COLO668 (cell line): ENCODE results near the gene SLC15A4.

Source experiments
- DNase-seq: peaks from one replicate; lab custom pipeline; 2025; ENCODE audit not compliant: unreplicated experiment; lab: John Stamatoyannopoulos, UW

Gene SLC15A4

GRCh38 chr12:128795530-128796361 lies 28.0 kb downstream of the SLC15A4 start:
- DNase-seq = no peak

- DNase-seq = no peak
Observed at GRCh38 chr12:128794661-128795529, 28.9 kb downstream of the SLC15A4 start.

GRCh38 chr12:128793701-128794100 lies 30.1 kb downstream of the SLC15A4 start:
- no peak for DNase-seq

DNA sequence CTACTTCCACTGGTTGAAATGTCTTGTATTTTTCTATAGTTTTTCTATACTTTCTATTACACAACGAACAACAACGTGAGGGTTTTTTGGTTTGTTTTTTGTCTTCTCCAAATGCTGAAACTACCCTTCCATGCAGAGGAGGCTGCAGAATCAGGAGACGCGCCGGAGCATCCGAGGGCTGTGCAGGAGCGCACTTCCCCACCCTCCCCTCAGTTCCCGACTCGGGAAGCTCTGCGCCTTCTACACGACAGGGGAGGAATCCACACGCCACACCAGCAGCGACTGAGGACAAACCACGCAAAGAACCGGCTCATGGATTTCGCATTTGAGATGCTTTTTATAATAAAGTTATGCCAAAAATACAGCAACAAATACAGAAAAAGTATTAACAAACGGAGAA lies 30.9 kb downstream of the SLC15A4 start:
- no peak for DNase-seq

GRCh38 chr12:128792398-128792797 lies 31.4 kb downstream of the SLC15A4 start:
- DNase-seq = no peak

- DNase-seq = no peak
Observed at GRCh38 chr12:128791395-128792322, 32.1 kb downstream of the SLC15A4 start.

GRCh38 chr12:128790653-128791373 lies 32.9 kb downstream of the SLC15A4 start:
- no peak for DNase-seq

DNA sequence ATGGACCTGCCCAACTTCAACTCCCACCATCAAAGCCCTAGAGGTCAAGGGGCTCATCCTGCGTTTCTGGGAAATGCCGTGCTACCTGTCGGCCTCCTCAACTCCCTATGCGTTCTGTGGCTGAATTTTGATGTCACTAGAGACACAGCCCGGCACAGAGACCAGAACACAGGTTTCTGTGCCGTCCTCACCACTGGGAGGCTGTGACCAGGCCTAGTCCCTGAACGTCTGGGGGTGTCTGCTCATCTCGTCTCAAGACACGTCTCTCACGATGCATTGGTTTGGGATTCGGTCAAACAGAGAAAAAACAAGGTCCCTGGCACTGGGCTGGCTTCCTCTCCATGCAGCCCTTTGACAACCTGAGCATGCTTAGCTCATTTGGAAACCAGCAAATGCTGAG lies 33.5 kb downstream of the SLC15A4 start:
- DNase-seq = no peak

- no peak for DNase-seq
Observed at GRCh38 chr12:128789356-128789929, 34.3 kb downstream of the SLC15A4 start.

- no peak for DNase-seq
Observed at GRCh38 chr12:128787827-128788226, 35.9 kb downstream of the SLC15A4 start.

DNA sequence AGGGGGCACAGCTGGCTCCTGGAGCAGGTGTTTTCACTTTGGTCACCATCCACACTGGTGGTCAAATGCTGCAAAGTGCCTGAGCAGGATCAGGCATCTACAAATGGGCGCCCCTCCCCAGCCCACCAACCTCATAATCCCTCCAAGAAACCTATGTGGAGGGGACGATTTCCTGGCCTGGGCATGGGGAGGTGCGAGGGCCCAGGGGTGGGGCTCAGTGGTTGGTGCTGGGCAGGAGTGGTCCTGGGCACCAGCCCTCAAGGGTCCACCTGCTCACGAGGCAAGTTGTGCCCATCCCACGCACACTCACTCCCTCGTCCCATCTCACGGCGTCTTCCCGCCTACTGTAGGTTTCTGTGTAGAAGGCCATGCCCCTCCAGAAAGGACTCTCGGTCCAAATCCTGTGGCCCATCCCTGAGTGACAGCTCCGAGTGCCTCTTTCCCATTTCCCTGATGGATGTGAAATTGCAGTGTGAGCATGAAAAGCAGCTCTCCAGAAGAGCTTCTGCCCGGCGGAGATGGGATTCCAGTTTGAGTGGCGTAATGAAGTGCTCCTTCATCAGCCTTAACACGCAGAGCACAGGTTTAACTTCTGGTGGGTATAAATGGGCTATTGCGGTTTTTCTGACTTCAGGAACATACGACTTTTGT lies 36.9 kb downstream of the SLC15A4 start:
- no peak for DNase-seq

DNA sequence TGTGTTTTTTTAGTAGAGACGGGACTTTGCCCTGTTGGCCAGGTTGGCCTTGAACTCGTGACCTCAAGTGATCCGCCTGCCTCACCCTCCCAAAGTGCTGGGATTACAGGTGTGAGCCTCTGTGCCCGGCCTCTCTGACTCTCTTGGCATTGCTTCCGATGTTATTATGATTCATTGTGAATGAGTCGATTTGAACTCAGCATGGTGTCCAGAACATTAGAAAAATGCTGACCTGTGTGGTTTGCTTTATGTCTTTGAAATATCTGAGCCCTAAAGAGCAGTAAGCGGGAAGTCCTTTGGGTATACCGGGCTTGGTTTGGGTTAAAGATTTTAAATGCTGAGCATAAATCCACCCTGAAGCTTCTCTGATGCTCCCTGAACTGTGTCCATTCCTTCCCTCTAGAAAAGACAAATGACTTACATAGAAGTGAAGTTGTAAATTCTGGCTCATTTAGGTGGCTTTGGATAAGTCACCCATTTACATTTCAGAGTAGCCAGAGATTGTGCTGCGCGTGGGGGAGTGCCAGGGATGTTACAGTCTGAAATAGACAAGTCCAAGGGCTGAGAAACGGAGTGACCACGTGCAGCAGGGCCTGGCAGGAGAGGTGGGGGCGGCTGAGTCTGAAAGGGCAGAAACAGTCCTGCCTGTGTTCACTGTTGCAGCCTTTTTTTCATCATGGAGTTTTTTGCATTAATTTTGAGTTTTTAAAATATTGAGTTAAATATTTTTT lies 39.6 kb downstream of the SLC15A4 start:
- DNase-seq = no peak

GRCh38 chr12:128783129-128783574 lies 40.6 kb downstream of the SLC15A4 start:
- no peak for DNase-seq

DNA sequence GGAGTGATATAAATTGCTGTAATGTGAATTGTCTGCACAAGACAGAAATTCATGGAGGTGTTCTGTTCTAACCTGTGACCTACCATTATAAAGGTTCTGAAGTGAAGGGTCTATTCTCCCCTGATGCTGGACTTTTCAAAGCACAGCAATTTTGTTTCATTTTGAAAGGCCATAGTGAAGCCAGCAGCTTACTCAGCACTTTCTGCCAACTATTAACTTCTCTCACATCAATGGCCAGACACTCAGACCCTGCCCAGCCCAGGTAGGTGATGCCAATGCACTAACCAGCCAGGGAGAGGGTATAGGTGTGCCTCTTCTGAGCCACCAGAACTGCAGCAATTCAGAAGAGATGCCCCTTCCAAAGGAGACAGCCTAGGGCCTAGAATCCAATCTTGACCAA lies 43.9 kb downstream of the SLC15A4 start:
- no peak for DNase-seq

DNA sequence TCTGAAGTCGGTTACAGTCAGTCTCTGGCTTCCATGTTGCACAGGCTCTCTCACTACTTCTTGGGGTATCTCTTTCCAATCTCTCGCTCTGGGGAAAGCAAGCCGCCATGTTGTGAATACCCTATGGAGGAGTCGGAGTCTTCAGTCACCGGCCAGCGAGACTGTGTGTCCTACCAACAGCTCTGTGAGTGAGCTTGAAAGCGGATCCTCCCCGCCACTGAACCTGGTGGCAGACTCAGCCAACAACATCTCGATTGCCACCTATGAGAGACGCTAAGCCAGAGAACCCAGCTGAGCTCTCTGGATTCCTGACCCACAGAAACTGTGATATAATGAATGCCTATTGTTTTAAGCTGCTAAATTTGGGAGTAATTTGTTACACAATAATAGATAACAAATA lies 51.5 kb downstream of the SLC15A4 start:
- DNase-seq = no peak

- no peak for DNase-seq
Observed at GRCh38 chr12:128771681-128772080, 52.1 kb downstream of the SLC15A4 start.

DNA sequence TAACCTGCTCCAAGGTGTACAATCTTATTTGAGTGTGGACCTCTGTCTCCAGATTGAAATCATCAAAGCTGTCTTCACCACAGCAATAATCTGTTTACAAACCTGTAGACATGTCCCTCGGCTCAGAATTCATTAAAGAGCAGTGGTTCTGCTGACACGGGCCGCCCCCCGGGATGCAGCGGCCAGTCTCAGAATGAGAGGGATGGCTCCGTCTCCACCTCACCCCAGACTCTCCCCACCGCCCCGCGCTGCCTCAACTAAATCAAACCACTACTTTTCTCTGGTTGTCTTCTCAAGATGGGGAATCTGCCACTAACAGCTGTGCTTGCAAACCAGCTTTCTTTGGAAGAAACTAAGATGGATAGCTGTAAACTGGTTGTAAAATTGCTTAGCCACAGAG lies 56.2 kb downstream of the SLC15A4 start:
- DNase-seq = no peak

DNA sequence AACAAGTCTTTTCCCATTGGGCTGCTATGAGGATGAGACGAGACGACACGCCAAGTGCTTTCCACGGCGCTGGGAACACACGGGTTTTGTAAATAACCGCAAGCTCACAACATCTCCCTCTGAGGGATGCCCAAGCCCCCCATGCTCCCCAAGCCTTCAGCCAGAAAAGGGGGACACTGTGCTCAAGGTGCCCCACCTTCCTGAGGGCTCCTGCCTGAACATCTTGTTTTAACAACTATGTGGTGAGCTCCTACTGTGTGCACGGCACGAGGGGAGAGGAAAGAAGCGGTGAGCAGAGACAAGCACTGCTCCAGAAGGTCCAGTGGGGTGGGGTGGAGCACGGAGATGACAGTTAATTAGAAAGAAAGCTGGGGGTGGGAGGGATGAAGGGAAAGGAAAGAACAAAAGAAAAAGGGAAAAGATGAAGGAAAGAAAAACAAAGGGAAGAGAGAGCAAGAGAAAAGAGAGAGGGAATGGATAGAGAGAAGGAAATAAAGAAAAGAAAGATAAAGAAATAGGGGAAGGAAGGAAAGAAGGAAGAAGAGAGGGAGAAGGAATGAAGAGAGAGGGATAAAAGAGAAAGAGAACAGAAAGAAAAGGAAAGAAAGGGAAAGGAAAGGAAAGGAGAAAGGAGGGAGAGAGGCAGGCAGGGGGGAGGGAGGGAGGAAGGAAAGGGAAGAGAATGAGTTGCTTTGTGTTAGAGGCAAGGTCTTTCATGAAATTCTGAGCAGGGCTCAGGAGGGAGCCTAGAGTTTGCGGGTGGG lies 56.8 kb downstream of the SLC15A4 start:
- no peak for DNase-seq
